Skeletal muscle satellite cell (primary cell): ENCODE data around the gene BRD7.
A peak's percentile ranks its signal among the peaks of the same experiment; 100 is the strongest.

Experiments used
- H3K27me3 ChIP-seq: 2 replicates; pipeline ENCODE4 v1.7.0; 2013; ENCODE audit warnings: low read length; ENCODE audit not compliant: control insufficient read depth, insufficient read depth
- H3K36me3 ChIP-seq: 2 replicates; pipeline ENCODE4 v1.7.0; 2013; ENCODE audit warnings: mild to moderate bottlenecking, control low read depth, low read length; ENCODE audit not compliant: insufficient read depth
- H3K4me1 ChIP-seq: 2 replicates; pipeline ENCODE4 v1.7.0; 2013; ENCODE audit warnings: low read length; ENCODE audit not compliant: control insufficient read depth, insufficient read depth
- H3K4me2 ChIP-seq: 2 replicates; pipeline ENCODE4 v1.7.0; 2013; ENCODE audit warnings: mild to moderate bottlenecking, low read length
- H3K4me3 ChIP-seq: 2 replicates; pipeline ENCODE4 v1.7.0; 2013; ENCODE audit warnings: low read length
- H3K9ac ChIP-seq: 2 replicates; pipeline ENCODE4 v1.7.0; 2013; ENCODE audit warnings: mild to moderate bottlenecking, low read depth, low read length, moderate library complexity
- H3K9me3 ChIP-seq: replicated peaks from 2 replicates; pipeline ENCODE4 v1.7.0; 2013; ENCODE audit warnings: mild to moderate bottlenecking, control low read depth, low read length

BRD7 gene

DNA sequence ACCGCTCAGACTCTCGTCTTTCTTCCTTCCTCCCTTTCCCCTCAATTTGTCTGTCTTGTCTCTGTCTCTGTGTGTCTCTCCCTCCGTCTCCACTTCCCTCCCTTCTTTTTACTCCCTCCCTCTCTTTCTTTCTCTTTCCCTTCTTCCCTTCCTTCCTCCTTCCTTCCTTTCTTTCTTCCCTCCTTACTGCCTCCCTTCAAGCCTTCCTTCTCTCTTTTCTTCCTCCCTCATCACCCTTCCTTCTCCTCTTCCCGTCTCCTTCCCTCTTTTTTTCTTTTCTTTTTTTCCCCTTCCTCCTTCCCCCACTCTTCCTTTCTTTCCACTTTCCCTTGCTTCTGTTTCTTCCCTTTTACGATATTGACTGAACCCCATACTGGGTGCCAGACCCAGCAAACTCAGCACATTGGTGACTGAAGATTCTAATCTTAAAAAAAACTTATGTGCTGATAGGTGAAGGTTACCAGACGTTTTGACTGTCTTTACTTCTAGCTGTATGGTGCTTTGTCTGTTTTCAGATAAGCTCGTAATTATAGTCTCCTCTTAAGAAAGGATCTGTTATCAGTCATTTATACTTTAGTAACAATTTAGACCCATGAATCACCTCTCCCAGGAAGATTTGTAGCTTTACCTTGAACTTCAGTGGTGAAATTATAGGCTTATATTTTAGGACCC is 481 bp upstream of the BRD7 start:
- Histone ChIP-seq H3K27me3 (peaks cover 11% of the 10 kb centered on the region), H3K9me3 (no peaks in the 10 kb centered on the region), H3K4me3 (peak overlapping the region; percentile 92), H3K36me3 (peaks cover 13% of the 10 kb centered on the region), H3K4me2 (peak overlapping the region; percentile 79), H3K4me1 (peaks cover 19% of the 10 kb centered on the region), H3K9ac (peak overlapping the region; percentile 50)

DNA sequence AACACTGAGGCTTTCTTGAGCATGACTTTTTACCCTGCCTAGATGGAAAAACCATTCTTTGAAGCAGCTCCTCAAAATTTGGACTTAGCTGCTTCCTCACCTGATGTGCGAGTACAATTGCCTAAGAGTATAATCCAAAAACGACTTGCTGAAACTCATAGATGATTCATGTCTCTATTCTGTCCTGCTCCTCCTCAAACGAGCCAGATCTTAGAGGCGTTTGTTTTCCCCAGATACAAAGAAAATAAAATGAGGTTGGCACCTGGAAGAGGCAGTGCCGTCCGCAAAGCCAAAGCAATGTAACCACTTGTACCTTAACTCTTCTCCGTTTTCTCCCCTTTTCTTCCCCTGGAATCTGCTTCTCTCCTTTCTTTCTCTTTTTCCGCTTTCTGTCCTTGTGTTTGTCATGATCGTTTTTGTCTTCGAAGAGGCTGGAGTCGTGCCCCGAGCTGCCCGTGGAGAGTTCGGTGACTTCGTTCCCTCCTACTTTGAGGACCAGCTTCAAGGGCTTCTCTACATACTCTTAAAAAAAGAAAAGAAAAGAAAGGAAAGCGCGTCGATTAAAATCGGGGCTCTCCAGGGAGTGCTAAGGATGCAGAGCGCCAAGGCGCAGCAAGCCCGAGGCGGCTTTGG is 895 bp downstream of the BRD7 start:
- peaks cover 27% of the 10 kb centered on the region for H3K36me3 ChIP-seq
- H3K27me3 ChIP-seq = peaks cover 4% of the 10 kb centered on the region
- H3K9ac ChIP-seq = peak overlapping the region; percentile 91
- peak overlapping the region; percentile 96 for H3K4me2 ChIP-seq
- H3K4me1 ChIP-seq = peaks cover 18% of the 10 kb centered on the region
- H3K9me3 ChIP-seq = no peaks in the 10 kb centered on the region
- H3K4me3 ChIP-seq = peak overlapping the region; percentile 92

DNA sequence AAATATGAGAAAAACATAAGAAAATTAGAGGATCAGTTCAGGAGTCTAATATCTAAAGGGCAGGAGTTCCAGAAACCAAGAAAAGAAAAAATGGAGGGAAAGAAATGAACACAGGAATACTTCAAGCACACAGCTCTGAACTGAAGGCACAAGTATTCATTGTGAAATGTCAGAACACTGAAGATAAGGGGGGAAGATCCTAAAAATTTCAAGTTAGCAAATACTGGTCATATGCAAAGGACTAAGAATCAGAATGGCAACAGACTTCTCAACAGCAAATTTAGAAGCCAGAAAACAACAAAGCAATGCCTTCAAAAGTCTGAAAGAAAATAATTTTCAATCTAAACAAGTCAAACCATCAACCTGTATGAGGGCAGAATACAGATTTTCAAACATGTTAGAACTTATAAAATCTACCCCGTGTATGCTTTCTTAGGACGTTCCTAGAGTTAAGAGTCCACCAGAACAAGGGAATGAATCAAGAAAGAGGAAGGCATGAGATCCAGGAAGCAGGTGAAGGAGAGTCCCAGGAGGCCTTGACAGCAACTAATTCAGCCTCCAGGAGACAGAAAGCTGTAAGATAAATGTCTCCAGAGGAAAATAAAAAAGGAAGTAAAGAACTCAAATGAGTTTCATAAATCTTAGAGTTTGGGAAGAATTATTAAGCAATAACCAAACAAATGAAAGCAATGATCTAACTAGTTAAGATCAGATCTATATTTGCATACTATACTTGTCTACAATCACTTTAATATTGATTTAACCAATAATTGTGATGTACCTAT is 2.8 kb downstream of the BRD7 start:
- Histone ChIP-seq H3K4me3 (no peak overlapping the region), H3K9ac (no peak overlapping the region), H3K4me2 (no peak overlapping the region), H3K4me1 (peaks cover 16% of the 10 kb centered on the region), H3K36me3 (peaks cover 41% of the 10 kb centered on the region), H3K27me3 (peaks cover 4% of the 10 kb centered on the region), H3K9me3 (no peaks in the 10 kb centered on the region)

GRCh38 chr16:50363656-50364055 is 5.1 kb downstream of the BRD7 start:
- H3K36me3 ChIP-seq = peaks cover 50% of the 10 kb centered on the region
- H3K9me3 ChIP-seq = no peaks in the 10 kb centered on the region
- H3K4me1 ChIP-seq = peaks cover 17% of the 10 kb centered on the region
- no peak overlapping the region for H3K4me3 ChIP-seq
- no peaks in the 10 kb centered on the region for H3K27me3 ChIP-seq
- no peak overlapping the region for H3K4me2 ChIP-seq
- H3K9ac ChIP-seq = no peak overlapping the region

DNA sequence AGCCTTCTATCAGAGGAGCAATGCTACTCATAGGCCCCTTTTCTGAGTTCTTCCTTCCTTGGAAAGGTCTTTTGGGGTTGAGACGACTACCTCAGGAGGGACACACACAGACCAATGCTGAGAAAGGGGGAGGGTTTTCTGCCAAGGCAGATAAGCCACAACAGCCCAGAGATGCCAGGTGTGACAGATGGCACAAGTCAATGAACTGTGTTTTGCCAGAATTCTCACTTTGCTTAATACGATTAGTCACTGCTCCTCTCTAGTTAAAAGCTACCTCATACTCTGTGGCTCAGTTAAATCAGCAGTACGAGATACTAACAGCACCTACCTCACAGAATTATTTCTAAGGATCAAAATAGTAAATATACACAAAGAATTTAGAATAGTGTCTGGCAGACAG is 8.0 kb downstream of the BRD7 start:
- Histone ChIP-seq H3K9me3 (no peaks in the 10 kb centered on the region), H3K4me1 (peaks cover 5% of the 10 kb centered on the region), H3K9ac (peak overlapping the region; percentile 30), H3K4me2 (no peak overlapping the region), H3K27me3 (no peaks in the 10 kb centered on the region), H3K4me3 (no peak overlapping the region), H3K36me3 (peaks cover 50% of the 10 kb centered on the region)

DNA sequence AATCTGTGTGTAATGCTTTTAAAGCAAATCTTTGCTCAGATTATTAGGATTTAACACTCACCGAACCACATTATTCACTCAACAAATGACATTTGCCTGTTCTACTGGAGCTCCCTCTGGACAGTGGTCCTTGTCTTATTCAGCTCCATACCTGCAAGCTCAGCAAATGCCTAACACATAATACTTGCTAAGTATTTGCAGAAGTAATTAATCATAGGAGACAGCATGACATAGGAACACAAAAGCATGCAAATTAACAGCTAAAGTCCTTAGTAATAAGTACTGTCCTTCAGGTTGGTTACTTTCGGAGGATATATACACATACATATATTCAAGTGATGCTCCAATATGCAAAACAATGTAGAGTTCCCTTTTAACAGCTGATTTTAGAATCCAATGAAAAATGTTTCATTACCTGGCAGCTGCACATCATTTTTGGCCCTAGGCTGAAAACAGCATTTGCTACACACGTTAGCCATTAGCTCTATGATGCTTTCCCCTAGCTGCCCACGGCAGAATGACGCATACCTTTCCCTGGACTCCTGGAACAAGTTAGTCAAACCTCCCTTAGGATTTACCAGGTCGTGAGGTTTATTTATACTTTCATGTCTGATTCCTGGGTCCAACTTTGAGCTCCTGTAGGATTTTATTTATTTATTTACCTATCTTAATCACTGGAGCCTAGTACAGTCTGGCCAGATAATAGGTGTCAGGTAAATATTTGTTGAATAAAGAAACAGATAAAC is 8.6 kb downstream of the BRD7 start:
- no peak overlapping the region for H3K4me3 ChIP-seq
- H3K27me3 ChIP-seq = no peaks in the 10 kb centered on the region
- H3K9me3 ChIP-seq = no peaks in the 10 kb centered on the region
- H3K4me2 ChIP-seq = no peak overlapping the region
- H3K36me3 ChIP-seq = peaks cover 47% of the 10 kb centered on the region
- H3K4me1 ChIP-seq = peaks cover 5% of the 10 kb centered on the region
- peak overlapping the region; percentile 30 for H3K9ac ChIP-seq

DNA sequence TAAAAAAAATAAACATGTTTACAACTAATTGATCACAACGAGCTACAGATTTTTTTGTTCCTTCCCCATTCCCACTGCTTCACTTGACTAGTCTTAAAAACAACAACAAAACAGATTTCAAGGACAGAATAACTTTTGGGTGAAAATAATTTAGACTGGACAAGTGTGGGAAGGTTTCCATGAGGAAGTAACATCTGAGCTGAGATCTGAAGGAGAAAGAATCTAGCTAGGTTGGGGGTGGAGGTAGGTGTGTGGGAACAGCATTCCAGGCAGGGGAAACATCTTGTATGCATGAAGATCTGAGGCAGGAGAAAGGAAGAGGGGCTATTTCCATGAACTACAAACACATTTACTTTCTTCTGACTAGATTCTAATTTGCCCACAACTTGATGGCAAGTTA is 9.2 kb downstream of the BRD7 start:
- Histone ChIP-seq H3K36me3 (peaks cover 45% of the 10 kb centered on the region), H3K27me3 (no peaks in the 10 kb centered on the region), H3K4me2 (no peak overlapping the region), H3K4me3 (no peak overlapping the region), H3K9me3 (no peaks in the 10 kb centered on the region), H3K4me1 (peaks cover 5% of the 10 kb centered on the region), H3K9ac (no peak overlapping the region)

GRCh38 chr16:50354629-50355456 is 13.9 kb downstream of the BRD7 start:
- H3K36me3 ChIP-seq = peaks cover 35% of the 10 kb centered on the region
- no peaks in the 10 kb centered on the region for H3K4me1 ChIP-seq
- H3K9me3 ChIP-seq = no peaks in the 10 kb centered on the region
- H3K4me3 ChIP-seq = no peak overlapping the region
- H3K4me2 ChIP-seq = no peak overlapping the region
- no peaks in the 10 kb centered on the region for H3K27me3 ChIP-seq
- H3K9ac ChIP-seq = no peak overlapping the region

GRCh38 chr16:50354082-50354481 is 14.7 kb downstream of the BRD7 start:
- no peaks in the 10 kb centered on the region for H3K9me3 ChIP-seq
- no peaks in the 10 kb centered on the region for H3K4me1 ChIP-seq
- H3K4me2 ChIP-seq = no peak overlapping the region
- H3K4me3 ChIP-seq = no peak overlapping the region
- no peaks in the 10 kb centered on the region for H3K27me3 ChIP-seq
- H3K9ac ChIP-seq = no peak overlapping the region
- peaks cover 37% of the 10 kb centered on the region for H3K36me3 ChIP-seq

GRCh38 chr16:50351952-50352351 is 16.8 kb downstream of the BRD7 start:
- H3K36me3 ChIP-seq = peaks cover 34% of the 10 kb centered on the region
- no peak overlapping the region for H3K4me3 ChIP-seq
- no peaks in the 10 kb centered on the region for H3K27me3 ChIP-seq
- H3K9ac ChIP-seq = no peak overlapping the region
- no peak overlapping the region for H3K4me2 ChIP-seq
- no peaks in the 10 kb centered on the region for H3K4me1 ChIP-seq
- H3K9me3 ChIP-seq = no peaks in the 10 kb centered on the region
